ENCODE data around the gene IGSF21.

DNA sequence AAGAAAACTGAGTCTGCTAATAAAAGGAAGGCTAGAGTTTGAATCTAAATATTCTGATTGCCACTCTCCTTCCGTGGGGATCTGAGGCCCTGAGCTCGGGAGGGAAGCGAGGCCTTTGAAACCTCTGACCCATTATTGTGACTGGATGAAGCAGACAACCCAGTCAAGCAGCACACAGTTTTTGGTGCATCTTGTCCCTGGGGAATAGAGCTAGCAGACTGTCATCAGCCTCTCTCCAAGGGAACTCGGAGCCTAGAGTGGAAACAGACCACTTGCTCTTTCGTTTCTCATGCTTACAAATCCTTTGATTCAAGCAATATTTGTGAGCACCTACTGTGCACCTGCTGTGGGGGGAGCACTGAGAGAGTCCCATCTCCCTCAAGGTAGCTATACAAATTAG lies 240.0 kb downstream of the IGSF21 start:
- TF ChIP-seq, protein P1, sequence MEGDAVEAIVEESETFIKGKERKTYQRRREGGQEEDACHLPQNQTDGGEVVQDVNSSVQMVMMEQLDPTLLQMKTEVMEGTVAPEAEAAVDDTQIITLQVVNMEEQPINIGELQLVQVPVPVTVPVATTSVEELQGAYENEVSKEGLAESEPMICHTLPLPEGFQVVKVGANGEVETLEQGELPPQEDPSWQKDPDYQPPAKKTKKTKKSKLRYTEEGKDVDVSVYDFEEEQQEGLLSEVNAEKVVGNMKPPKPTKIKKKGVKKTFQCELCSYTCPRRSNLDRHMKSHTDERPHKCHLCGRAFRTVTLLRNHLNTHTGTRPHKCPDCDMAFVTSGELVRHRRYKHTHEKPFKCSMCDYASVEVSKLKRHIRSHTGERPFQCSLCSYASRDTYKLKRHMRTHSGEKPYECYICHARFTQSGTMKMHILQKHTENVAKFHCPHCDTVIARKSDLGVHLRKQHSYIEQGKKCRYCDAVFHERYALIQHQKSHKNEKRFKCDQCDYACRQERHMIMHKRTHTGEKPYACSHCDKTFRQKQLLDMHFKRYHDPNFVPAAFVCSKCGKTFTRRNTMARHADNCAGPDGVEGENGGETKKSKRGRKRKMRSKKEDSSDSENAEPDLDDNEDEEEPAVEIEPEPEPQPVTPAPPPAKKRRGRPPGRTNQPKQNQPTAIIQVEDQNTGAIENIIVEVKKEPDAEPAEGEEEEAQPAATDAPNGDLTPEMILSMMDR (IDR thresholded peaks at IDR 0.05), result no peak
- no peak for TF ChIP-seq POLR2AphosphoS5 (IDR thresholded peaks at IDR 0.05)
- TF ChIP-seq EP300 (IDR thresholded peaks at IDR 0.05), result no peak

All from gastroesophageal sphincter (tissue), 3 donors.